HG03135 (cell line): ENCODE results near the gene ANKRD52.
A peak's percentile ranks its signal among the peaks of the same experiment; 100 is the strongest.

Experiments used
- ATAC-seq: cut with Tn5 transposase; IDR thresholded peaks from one replicate; pipeline ENCODE4 v1.9.1; 2021; ENCODE audit warnings: mild to moderate bottlenecking, moderate library complexity; ENCODE audit not compliant: unreplicated experiment

Gene ANKRD52

DNA sequence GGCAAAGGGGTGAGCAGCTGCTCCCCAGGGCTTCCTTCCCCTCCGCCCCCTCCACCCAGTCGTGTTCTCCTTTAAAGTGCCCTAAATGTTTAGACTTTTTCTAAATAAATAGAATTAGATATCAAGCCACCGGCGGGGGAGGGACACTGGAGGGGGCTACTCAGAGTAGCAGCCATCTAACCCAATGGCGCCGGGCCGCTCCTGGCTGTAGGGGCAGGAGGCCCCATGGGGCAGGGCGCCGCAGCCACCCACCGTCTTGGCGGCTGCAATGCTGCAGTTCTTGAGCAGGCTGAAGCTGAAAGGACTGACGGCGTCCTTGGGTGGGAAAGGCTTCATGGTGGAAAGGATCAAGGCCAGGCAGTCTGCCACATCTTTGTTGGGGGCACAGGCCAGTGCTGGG lies 15.2 kb downstream of the ANKRD52 start:
- ATAC-seq = no peak

DNA sequence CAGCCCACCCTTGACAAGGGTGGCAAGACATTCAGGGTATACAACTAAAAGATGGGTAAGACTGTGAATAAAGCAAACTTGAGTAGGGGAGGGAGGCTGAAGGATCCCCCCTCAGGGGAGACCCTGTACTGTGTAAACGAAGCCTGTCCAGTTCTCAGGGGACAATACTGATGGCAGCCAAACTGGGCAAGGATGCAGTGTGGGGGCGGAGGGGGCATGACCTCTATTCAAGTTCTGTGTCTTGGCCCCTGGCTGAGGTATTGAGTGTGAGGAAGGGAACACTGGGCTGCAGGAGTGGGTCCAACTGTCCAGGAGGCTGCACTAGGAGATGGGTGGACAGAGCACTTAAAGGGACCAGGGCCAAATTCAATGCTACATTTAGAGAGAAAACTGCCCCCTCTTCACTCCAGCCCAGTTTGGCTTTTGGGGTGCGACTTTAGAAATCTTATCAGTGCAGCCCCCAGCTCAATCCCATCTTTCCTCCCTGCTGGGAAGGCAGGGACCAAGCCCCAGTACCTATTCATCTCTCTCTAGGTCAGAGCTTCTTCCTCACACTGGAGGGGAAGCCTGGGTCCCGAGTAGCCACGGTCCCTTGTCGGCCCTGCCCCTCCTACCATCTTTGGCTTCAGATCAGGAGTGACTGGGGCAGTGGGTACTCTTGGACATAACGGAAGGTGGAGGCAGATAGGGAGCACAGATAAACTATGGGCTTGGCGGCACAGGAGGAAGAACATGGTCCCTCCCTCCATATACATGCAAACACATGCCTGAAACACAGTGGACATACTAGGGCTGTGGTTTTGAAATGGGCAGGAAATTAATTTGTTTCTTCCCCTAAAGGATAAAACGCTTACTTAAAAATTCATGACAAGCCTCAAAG lies 16.5 kb downstream of the ANKRD52 start:
- ATAC-seq = no peak

DNA sequence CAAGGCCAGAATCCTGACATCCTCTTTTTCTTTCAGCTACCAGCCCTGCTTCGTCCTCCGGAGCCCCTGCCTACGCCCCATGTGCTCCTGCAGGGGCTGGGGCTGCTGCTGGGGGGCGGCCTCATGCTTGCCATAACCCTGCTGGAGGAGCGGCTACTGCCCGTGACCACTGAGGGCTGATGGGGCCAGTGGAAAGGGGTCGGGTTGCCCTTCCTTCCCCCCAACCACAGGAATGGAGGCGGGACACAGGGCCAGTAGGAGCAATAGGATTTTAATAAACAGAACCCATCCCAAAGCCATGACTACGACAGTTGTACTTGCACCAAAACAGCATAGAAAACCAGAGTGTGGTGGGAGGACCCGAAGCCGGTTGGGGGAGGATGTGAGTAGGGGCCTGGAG lies 20.6 kb downstream of the ANKRD52 start:
- ATAC-seq = no peak

GRCh38 chr12:56236985-56237384 lies 21.2 kb downstream of the ANKRD52 start:
- no peak for ATAC-seq

GRCh38 chr12:56236091-56236490 lies 22.1 kb downstream of the ANKRD52 start:
- no peak for ATAC-seq

DNA sequence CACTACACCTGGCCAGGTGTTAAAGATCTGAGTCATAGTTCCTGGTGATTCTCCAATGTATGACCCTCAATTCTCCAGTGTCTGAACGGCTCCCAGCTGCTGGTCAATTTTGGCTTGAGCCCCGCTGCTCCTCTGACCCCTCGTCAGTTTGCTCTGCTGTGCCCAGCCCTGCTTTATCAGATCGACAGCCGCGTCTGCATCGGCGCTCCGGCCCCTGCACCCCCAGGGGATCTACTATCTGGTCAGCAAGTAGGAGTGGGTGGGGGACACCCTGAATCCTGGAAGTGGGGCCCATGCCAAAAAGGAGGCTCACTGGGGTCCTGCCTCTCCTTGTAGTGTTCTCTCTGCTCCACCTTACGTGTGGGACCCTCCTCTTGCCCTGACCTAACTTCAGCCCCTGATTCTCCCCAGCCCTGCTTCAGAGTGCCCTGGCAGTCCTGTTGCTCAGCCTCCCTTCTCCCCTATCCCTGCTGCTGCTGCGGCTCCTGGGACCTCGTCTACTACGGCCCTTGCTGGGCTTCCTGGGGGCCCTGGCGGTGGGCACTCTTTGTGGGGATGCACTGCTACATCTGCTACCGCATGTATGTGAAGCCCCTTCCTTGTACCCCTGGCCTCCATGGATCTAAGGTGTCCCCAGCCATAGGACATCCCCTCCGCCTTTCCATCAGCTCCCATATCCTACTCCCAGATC lies 23.3 kb downstream of the ANKRD52 start:
- no peak for ATAC-seq

GRCh38 chr12:56231184-56231582 lies 27.0 kb downstream of the ANKRD52 start:
- ATAC-seq = no peak

DNA sequence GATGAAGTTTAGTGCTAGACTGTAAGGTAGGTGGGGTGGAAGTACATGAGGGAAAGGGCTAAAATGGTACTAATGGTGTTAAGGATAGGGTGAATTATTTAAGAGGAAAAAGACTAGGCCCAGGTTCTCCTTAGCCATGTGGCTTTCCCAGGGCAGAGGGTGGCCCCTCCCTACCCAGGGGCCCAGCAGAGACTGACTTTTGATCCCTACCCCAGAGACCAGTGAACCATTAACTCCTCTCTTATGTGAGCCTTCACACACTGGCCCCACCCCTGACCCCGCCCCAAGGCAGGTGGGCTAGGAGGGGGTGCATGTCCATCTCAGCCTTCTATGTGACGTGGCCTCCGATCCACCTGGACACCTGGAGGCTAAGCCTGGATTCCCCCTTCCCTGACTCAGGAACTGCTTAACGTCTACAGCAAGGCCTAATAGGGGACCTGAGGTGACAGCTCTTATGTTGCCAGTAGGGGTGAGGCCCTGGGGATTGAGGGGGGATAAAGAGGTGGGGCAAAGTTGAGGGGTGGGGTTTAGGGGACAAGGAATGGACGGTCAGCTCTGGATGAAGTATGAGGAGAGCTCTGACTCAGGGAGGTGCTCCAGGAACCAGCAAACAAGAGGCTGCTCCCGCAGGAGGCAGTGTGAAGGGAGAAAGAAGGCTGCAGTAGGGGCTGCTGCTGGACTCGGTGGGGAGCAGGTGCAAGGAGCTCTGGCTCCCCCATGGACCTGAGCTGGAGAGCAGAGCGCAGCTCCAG lies 27.6 kb downstream of the ANKRD52 start:
- ATAC-seq = no peak

GRCh38 chr12:56229916-56230431 lies 28.2 kb downstream of the ANKRD52 start, which contains the start of gene SLC39A5:
Gene SLC39A5, plus strand, starts transcription at chr12:56230051. Its CDS starts 1,224 bp downstream, at chr12:56231275.
- ATAC-seq = no peak

DNA sequence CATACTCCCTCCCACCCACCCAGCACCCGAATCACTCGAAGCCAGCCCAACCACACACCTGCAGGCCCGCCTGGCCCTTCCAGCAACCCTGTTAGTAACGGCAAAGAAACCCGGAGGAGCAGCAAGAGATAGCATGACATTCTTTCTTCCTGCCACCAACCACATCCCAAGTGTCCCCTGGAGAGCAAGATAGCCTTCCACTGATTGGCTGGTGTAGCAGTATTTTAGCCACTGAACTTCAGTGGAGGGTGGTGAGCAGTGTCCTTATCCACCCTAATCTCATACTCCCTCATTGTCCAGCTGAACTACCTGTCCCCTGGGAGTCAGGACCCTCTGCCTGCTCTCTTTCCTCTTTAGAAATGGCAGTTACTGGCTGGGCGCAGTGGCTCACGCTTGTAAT lies 29.1 kb downstream of the ANKRD52 start:
- no peak for ATAC-seq

GRCh38 chr12:56224954-56225353 lies 33.2 kb downstream of the ANKRD52 start:
- no peak for ATAC-seq

- ATAC-seq = peak; percentile 78
Observed at GRCh38 chr12:56224102-56224701, 34.0 kb downstream of the ANKRD52 start, which contains the start of gene NABP2. Gene NABP2, plus strand, starts transcription at chr12:56224342. Its CDS starts 515 bp downstream, at chr12:56224857.

GRCh38 chr12:56223571-56224101 lies 34.5 kb downstream of the ANKRD52 start:
- ATAC-seq = no peak

DNA sequence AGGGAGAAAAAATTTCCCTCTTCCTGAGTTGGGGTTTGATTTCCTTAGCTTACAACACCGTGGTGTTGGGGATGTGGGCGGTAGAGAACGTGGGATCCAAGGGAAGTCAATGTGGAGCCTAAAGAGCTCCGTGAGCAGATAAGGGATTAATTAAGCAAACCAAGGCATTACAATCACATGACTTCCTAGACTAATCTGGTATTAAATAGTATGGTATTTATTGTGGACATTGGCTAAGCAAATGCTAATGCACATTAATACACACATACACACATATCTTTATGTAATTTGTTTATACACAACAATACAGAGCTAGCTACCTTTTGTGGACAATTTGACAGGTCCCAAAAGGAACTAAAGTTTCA lies 35.7 kb downstream of the ANKRD52 start:
- no peak for ATAC-seq

DNA sequence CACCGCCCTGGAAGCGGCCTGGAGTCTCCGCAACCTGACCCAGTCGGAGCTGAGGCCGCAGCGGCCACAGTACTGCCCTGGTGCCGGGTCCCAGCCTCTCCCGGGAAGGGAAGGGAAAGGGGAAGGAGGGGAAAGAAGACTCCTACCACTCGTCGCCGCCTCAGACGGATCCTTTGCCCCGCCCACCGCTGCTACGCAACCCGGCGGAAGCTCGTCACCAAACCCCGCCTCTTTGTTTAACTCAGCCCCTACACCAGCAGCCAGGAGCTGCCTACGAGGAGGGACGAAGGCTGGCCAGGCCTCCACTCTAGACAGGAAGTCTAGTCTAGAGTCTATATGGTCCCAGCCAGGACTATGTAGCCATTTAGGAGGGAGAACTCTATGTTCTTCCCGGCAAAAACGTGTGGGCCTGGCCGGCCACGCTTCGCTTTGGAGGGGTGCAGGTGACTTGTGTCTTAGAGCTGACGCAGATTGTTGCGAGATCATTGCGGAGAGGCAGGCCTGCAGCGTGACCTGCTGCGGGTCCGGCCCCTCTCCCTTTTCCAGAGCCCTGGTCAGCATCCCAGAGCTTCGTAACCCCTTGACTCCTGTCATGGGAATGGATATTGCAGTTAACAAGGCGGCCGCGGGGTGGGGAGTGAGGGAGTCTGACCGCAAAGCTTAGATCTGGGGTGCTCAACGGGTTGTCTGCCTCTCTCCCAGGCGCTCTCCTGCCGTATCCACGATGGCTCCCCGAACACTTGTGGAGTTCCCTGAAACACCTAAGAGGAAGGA lies 36.2 kb downstream of the ANKRD52 start, which contains the start of gene RNF41:
RNF41 (minus strand) TSS at position 166 of the 774 bp plus-strand sequence. CDS start 7,875 bp downstream, outside the sequence.
- ATAC-seq = peak; percentile 77

- ATAC-seq = peak; percentile 12
Observed at GRCh38 chr12:56221232-56221756, 36.9 kb downstream of the ANKRD52 start.

DNA sequence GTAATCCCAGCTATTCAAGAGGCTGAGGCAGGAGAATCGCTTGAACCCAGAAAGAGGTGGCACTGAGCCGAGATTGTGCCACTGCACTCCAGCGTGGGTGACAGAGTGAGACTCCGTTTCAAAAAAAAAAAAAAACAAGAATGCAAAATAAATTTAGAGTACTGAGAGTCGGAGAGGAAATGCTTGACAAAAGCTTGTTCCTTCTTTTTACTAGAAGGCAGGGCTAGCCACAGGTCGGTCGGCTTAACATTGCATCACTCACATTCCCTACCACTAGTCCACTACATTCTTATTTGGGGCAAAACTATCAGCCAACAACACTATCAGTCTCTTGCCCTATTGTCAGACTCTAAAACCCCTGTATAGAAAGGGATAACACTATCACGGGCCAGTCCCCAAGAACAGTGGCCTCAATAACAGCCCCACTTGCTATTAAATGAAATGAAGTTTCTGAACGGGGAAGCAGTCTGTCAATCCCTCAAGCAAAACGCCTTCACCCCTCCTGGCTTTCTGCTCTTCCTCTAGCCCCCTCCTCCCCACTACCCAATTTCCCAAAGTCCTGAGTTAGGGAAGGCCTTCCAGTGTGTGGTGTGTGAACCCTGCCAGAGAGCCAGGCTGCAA lies 37.5 kb downstream of the ANKRD52 start:
- ATAC-seq = no peak

DNA sequence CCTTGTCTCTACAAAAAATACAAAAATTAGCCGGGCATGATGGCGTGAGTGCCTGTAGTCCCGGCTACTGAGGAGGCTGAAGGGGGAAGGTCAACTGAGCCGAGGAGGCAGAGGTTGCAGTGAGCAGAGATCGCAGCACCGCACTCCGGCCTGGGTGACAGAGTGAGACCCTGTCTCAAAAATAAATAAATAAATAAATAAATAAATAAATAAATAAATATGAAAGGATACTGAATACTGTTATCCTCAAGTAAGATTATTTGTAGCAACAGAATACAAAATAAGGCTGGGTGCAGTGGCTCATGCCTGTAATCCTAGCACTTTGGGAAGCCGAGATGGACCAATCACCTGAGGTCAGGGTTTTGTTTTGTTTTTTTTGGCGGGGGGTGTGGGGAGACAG lies 38.3 kb downstream of the ANKRD52 start:
- ATAC-seq = no peak

DNA sequence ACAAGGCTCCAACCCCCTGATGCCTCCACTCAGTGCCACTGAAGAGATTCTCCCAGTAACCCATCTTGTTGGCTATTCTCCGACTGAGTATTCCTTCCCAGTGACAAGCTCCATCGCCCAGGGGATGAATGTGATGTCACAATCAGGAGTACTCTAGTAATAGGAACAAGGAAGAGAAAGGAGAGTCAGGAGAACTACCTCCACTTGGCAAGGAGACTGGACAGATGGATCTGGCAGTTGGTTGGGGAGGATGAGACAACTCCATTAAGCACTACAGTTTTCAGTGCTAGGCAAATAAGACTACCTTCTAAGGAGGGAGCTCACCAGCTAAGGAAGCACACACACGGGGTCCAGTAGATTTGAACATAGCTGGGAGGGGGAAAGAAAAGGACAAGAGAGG lies 41.7 kb downstream of the ANKRD52 start:
- ATAC-seq = no peak
